Islet of Langerhans (tissue), 1 donor: Measurements from ENCODE around the gene DELE1.
"Not testable (repeated sequence)": the region's sequence is repeated elsewhere in the genome, so short reads cannot be mapped to it uniquely, and the experiment has no call there.

Experiments used
- FAIRE-seq: peaks from one replicate; lab custom pipeline; 2011; peaks lifted over from hg19 to GRCh38; lab: Jason Lieb, UNC

Gene DELE1

DNA sequence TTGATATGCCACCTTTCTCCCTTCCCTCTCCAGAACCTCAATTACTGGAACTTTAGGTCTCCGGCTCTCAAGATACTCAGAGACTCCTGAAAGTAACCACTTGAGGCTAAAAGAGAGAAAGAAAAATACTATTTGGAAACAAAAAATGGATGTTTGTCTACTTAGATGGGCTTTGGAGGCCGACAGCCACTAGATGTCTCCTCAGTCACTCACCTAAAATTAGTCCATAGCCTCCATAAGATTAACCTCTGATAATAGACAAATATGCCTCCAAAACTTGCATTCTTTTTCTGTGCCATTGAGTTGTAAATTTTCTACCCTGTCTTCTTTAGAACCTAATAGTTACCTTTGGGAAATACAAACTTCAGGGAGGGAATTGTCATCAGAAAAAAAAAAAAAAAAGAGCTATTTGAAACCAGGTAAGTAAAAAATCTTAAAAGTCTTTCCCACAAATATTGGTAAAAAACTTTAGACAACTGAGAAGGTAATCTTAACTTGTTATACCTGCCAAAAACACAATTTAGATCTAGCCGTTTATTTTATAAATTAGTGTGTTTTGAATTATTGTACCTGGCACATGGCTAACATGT lies 34.3 kb upstream of the DELE1 start:
- no peak for FAIRE-seq

DNA sequence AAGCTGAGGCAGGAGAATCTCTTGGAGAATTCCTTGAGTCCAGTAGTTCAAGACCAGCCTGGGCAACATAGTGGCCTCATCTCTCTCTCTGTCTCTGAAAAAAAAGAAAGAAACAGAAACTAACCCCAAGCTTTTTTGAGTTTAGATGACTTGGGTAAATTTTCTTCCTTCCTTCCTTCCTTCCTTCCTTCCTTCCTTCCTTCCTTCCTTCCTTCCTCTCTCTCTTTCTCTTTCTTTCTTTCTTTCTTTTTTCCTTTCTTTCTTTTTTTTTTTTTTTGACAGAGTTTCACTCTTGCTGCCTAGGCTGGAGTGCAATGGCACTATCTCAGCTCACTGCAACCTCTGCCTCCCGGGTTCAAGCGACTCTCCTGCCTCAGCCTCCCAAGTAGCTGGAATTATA lies 33.2 kb upstream of the DELE1 start:
- not testable (repeated sequence) for FAIRE-seq

DNA sequence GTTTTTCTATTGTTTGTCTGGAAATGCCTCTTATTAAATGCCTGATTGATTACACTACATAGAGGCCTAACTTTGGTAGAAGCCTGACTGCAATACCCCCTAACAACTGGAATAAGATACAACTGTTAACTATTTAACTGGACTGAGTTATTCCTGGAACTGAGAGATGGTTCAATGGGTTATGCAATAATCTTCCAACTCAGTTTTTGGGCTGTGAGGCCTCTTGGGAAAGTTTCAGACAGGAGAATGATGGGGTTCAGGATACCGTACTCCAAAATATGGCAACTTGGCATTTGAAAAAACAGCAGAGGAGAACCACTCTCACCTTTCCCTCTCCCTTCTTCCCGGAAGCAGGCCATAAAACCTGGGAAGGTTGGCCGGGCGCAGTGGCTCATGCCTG lies 26.2 kb upstream of the DELE1 start:
- no peak for FAIRE-seq

GRCh38 chr5:141898448-141899049 lies 25.1 kb upstream of the DELE1 start:
- FAIRE-seq = no peak

GRCh38 chr5:141902015-141902814 lies 21.5 kb upstream of the DELE1 start:
- no peak for FAIRE-seq

DNA sequence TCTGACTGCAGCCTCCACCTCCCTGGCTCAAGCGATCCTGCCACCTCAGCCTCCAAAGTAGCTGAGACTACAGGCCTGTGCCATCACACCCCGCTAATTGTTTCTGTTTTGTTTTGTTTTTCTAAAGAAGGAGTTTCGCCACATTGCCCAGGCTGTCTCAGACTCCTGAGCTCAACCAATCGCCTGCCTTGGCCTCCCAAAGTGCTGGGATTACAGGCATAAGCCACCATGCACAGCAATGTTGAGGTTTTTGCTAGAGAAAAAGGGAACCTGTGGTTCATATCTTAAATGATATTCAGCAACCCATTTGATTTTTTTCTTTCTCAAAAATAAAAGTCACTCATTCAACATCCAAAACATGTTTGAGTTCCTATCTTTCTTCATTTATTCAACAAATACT lies 20.4 kb upstream of the DELE1 start:
- FAIRE-seq = no peak

DNA sequence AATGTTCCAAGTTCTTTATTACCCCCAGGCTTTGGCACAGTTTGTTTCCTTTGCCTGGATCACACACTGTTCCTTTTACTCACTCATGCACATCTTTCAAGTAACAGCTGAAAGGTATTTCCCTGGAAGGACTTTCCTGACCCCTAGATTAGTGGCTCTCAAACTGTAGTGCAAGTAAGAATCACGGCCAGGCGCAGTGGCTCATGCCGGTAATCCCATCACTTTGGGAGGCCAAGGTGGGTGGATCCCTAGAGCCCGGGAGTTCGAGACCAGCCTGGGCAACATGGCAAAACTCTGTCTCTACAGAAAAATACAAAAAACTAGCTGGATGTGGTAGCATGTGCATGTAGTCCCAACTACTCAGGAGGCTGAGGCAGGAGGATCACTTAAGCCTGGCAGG lies 19.1 kb upstream of the DELE1 start:
- FAIRE-seq = no peak

DNA sequence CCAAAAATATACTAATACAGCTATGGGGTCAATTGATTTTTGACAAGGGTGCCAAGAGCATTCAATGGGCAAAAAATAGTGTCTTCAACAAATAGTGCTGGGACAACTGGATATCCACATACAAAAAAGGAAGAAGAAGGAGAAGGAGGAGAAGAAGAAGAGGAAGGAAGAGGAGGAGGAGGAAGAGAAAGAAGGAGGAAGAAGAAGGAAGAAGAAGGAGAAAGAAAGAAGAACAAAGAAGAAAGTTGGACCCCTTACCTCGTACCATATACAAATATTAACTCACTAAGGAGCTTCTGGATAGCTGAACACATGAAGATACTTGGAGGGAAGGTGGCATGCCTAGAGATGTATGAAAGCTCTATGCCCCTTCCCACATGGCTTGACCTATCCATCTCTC lies 17.2 kb upstream of the DELE1 start:
- FAIRE-seq = no peak

DNA sequence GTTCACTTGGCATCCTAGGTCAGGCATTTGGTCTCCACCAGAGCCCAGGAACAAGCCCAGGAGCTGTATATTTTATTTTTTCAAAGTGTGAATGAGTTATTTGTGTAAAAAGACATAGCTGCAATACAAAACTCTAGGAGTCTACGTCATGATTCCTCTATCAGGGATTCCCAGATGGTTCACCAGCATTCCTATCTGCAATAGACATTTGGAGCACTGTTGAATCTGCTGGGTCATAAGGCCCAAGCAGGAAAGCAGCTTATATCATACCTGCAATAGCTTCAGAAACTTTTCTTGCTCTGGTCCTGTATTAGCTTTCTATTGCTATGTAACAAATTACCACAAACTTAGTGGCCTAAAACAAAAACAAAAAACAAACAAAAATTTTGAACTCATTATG lies 16.7 kb upstream of the DELE1 start:
- no peak for FAIRE-seq

GRCh38 chr5:141908796-141909195 lies 14.9 kb upstream of the DELE1 start:
- no peak for FAIRE-seq

DNA sequence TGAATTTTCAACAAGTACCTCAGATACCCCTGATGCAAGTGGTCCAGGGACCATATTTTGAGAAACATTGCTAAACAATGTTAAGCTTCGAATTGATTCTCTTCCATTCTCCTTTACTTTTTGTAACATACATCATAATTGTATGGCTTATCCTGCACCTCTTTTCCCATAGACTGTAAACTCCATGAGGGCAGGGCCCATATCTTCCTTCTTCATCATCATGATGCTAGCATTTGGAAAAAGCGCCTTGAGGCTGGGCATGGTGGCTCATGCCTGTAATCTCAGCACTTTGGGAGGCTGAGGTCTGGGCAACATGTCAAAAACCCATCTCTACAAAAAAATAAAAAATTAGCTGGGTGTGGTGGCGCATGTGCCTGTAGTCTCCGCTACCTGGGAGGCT lies 14.5 kb upstream of the DELE1 start:
- FAIRE-seq = no peak

DNA sequence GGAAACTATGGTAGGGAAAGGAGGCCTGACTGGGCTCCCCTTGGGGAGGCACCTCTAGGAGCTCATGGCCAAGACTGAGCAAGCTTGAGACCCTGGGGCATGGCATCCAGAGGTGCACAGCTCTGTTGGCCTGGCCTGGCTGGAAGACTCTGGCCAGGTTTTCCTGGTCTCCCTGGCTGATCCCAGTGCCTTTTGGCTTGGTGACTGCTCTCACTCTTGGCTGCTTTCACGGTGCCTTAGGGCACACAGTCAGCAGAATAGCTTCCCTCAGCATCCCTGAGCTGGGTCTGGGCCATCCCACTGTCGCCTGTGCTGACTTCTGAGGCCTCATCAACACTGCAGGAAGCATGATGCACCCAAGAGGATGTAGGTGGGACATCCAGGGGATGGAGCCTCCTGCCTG lies 13.4 kb upstream of the DELE1 start:
- no peak for FAIRE-seq

DNA sequence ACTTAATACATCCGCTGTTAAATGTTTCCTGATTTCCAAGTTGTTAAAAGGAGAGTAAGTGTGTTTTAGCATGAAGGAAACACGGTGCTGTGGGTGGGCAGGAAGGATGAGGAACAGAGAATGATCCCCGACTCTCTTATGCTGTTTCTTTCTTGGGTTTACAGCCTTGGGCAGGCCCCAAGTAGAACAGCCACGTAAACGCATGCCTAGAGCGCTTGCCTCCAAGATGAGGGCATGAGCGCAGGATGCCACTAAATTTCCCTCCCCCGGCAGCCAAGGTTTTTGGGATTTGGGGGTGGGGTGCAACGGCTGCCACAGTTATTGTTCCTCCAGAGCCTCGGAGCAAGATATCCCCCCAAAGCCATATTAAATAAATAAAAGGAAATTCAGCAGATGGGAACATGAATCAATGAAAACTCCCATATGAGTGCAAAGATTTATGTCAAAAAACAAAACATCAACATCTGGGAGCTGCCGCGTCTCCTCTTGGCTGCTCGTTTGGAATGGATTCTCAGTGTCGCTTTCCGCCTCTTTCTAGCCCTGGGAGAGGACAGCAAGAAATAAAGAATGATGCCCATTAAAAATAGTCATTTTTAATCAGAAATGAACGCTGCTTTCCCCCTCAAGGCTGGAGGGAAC lies 10.0 kb upstream of the DELE1 start:
- no peak for FAIRE-seq

GRCh38 chr5:141914199-141914743 lies 9.4 kb upstream of the DELE1 start:
- FAIRE-seq = no peak

GRCh38 chr5:141914797-141915196 lies 8.9 kb upstream of the DELE1 start:
- no peak for FAIRE-seq

- FAIRE-seq = no peak
Measured at GRCh38 chr5:141915881-141916336, 7.8 kb upstream of the DELE1 start.

- FAIRE-seq = no peak
Measured at GRCh38 chr5:141916522-141916921, 7.1 kb upstream of the DELE1 start.

DNA sequence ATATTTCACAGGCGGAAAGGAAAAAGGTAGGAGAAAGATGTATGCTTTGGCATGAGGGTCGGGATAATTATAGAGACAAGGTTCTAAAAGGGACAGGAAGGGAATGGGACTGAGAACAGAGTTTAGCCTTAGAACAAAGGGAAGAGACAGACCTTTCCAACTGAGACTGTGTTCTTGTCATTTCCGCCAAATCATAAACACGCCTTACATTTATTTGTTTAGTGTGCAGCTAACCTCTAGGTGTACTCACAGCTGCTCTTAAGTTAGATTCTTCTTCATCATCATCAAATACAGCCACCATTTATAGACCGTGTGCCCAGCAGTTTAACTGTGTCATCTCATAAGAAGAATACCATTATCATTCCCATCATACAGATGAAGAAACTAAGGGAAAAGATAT lies 5.9 kb upstream of the DELE1 start:
- no peak for FAIRE-seq

DNA sequence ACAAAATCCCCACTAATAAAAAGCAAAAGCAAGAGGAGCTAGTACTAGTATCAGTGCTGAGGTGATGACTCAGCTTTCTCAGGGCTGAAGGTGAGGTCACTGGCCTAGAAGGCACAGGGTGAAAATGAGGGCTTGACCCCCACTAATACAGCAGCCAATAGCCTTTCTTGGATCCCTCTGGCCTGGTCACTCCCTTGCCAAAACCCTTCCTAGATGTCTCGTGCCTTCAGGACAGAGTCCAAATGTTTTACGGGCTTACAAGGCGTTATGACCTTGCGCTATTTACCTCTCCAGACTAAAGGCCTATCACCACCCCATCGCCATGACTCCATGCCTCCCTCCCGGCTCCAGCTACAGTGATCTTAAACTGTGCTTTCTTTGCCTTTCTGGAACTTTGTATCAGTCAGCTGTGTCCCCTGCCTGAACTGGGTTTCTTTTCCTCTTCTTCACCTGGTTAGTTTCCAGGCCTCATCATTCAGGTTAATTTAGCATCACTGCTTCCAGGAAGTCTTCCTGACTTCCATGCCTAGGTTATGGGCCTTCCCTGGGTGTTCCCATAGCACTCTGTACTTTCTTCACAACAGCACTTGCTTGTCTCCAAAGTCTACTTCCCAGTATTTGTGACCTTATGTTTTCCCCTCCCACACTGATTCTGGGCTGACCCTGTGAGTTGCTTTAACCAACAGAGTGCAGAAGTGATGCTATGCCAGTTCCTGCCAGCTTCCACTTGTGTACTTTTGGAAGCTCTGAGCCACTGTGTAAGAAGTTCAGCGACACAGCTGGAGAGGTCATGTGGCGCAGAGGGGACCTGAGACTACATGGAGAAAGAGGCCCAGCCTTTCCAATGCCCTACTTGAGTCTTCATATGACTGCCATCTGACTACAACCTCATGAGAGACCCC lies 4.2 kb upstream of the DELE1 start:
- FAIRE-seq = no peak

GRCh38 chr5:141920771-141921170 lies 2.9 kb upstream of the DELE1 start:
- FAIRE-seq = no peak

DNA sequence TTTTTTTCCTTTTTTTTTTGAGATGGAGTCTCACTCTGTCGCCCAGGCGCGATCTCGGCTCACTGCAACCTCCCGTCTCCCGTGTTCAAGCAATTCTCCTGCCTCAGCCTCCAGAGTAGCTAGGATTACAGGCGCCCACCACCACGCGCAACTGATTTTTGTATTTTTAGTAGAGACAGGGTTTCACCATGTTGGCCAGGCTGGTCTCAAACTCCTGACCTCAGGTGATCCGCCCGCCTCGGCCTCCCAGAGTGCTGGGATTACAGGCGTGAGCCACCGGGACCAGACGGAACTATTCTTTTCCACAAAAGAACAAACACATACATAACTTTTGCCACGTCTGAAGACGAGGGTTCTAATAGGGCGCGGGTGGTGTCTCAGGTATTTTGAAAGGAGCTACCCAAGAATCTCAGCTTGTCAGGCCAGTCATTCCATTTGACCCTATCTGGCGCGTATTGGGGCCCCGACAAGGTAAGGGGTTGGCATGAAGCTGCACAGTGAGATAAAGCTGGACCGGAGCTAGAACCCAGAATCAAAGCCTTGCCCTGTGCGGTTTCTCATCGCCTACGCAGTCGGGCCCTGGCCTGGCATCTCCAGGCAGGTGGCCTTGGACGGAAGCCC lies 734 bp upstream of the DELE1 start:
- not testable (repeated sequence) for FAIRE-seq
